ENCODE results near the gene EVA1A.

EVA1A gene

GRCh38 chr2:75589391-75590105 lies 28.8 kb upstream of the EVA1A start:
- no peak for DNase-seq

- no peak for DNase-seq
Observed at GRCh38 chr2:75587954-75588587, 27.3 kb upstream of the EVA1A start.

- no peak for DNase-seq
Observed at GRCh38 chr2:75586971-75587370, 26.2 kb upstream of the EVA1A start.

GRCh38 chr2:75582840-75583239 lies 22.1 kb upstream of the EVA1A start:
- DNase-seq: no peak

GRCh38 chr2:75580606-75581005 lies 19.9 kb upstream of the EVA1A start:
- no peak for DNase-seq

GRCh38 chr2:75580156-75580555 lies 19.4 kb upstream of the EVA1A start:
- DNase-seq: no peak

- no peak for DNase-seq
Observed at GRCh38 chr2:75579186-75579585, 18.4 kb upstream of the EVA1A start.

- no peak for DNase-seq
Observed at GRCh38 chr2:75577280-75577679, 16.5 kb upstream of the EVA1A start.

- no peak for DNase-seq
Observed at GRCh38 chr2:75574106-75574505, 13.4 kb upstream of the EVA1A start.

GRCh38 chr2:75573145-75573878 lies 12.6 kb upstream of the EVA1A start:
- no peak for DNase-seq

GRCh38 chr2:75571730-75572430 lies 11.1 kb upstream of the EVA1A start:
- DNase-seq: no peak

GRCh38 chr2:75570948-75571729 lies 10.4 kb upstream of the EVA1A start:
- no peak for DNase-seq

- no peak for DNase-seq
Observed at GRCh38 chr2:75570024-75570947, 9.5 kb upstream of the EVA1A start.

- no peak for DNase-seq
Observed at GRCh38 chr2:75569546-75569945, 8.8 kb upstream of the EVA1A start.

GRCh38 chr2:75568174-75568573 lies 7.4 kb upstream of the EVA1A start:
- DNase-seq: no peak

- DNase-seq: no peak
Observed at GRCh38 chr2:75565472-75566462, 5.0 kb upstream of the EVA1A start.

- peak in 1 of 5 experiments; percentile 28 for DNase-seq
Observed at GRCh38 chr2:75564713-75565359, 4.1 kb upstream of the EVA1A start.

- peak in 1 of 5 experiments; percentile 4 for DNase-seq
Observed at GRCh38 chr2:75564026-75564688, 3.4 kb upstream of the EVA1A start.

- DNase-seq: peak in 1 of 5 experiments; percentile 50
Observed at GRCh38 chr2:75563591-75563990, 2.9 kb upstream of the EVA1A start.
